GM23248 (cell line): ENCODE data around the gene MAU2.

Experiments
- EZH2 ChIP-seq: fragments of 200-600 bp; sonication (generic); IDR thresholded peaks from 2 replicates; pipeline ENCODE4 v1.6.1; 2018; ENCODE audit warnings: antibody characterized with exemption, mild to moderate bottlenecking; ENCODE audit not compliant: insufficient read depth, poor library complexity, severe bottlenecking
- EZH2phosphoT487 ChIP-seq: fragments of 200-600 bp; sonication (generic); IDR thresholded peaks from 2 replicates; pipeline ENCODE4 v1.6.1; 2018; ENCODE audit warnings: antibody characterized with exemption, moderate library complexity, mild to moderate bottlenecking, low read depth; ENCODE audit not compliant: insufficient read depth

DNA sequence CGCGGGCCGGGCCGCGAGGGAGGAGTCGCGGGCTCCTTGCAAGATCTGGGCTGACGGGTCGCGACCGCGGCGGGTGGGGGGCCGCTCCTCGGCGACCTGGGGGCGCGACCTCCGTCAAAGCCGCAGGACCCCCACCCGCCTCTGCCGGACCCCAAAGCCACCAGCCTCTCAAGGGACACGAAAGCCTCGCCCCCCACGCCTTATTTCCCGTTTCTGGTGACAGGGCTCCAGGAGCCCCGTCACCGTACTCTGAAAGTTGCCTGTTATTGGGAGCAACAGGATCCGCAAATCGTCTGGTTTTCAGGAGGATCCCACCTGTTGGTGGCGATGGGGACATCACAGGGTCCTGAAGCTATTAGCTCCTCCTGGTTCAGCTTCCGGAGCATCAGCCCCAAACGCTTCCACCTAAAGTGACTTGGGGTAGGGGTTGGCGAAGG lies 530 bp downstream of the MAU2 start:
- TF ChIP-seq EZH2 (no peak), EZH2phosphoT487 (no peak)
